HL-60/S4 treated with phorbol 12-myristate 13-acetate at 8.2 ng/mL for 4 days and 3 days (cell line): Measurements from ENCODE around the gene HMGCS2.
"Not testable (repeated sequence)": the region's sequence is repeated elsewhere in the genome, so short reads cannot be mapped to it uniquely, and the experiment has no call there.

Experiments used
- in situ Hi-C: fragments of 300-500 bp; cut with MboI; formaldehyde crosslinking; loops from 2 replicates; pipeline ENCODE4 v1.15.0; 2022; ENCODE audit warnings: low sequenced_read_pairs

HMGCS2 gene

GRCh38 chr1:119790451-119791198 lies 21.9 kb upstream of the HMGCS2 start:
- in situ Hi-C loops, result no loop called here

GRCh38 chr1:119787776-119788175 lies 19.1 kb upstream of the HMGCS2 start:
- in situ Hi-C loops, result no loop called here

GRCh38 chr1:119786473-119787050 lies 17.9 kb upstream of the HMGCS2 start:
- in situ Hi-C loops, result not testable (repeated sequence)

GRCh38 chr1:119786046-119786445 lies 17.3 kb upstream of the HMGCS2 start:
- in situ Hi-C loops, result not testable (repeated sequence)

GRCh38 chr1:119784191-119784781 lies 15.6 kb upstream of the HMGCS2 start:
- in situ Hi-C loops, result no loop called here

- in situ Hi-C loops, result no loop called here
These were observed 14.9 kb upstream of the HMGCS2 start for GRCh38 chr1:119783354-119784185.

GRCh38 chr1:119782631-119783325 lies 14.1 kb upstream of the HMGCS2 start:
- in situ Hi-C loops, result no loop called here

- in situ Hi-C loops, result no loop called here
These were observed 12.9 kb upstream of the HMGCS2 start for GRCh38 chr1:119781434-119782210.

GRCh38 chr1:119779869-119780356 lies 11.2 kb upstream of the HMGCS2 start:
- in situ Hi-C loops, result no loop called here

GRCh38 chr1:119778886-119779560 lies 10.3 kb upstream of the HMGCS2 start:
- in situ Hi-C loops, result no loop called here

- in situ Hi-C loops, result no loop called here
These were observed 9.7 kb upstream of the HMGCS2 start for GRCh38 chr1:119778359-119778758.

GRCh38 chr1:119774746-119775490 lies 6.2 kb upstream of the HMGCS2 start:
- in situ Hi-C loops, result no loop called here

GRCh38 chr1:119773711-119774241 lies 5.1 kb upstream of the HMGCS2 start:
- in situ Hi-C loops, result no loop called here

GRCh38 chr1:119772298-119772697 lies 3.6 kb upstream of the HMGCS2 start:
- in situ Hi-C loops, result no loop called here

GRCh38 chr1:119771770-119772169 lies 3.1 kb upstream of the HMGCS2 start:
- in situ Hi-C loops, result no loop called here

GRCh38 chr1:119771016-119771415 lies 2.3 kb upstream of the HMGCS2 start:
- in situ Hi-C loops, result no loop called here

GRCh38 chr1:119767486-119767885 lies 1.2 kb downstream of the HMGCS2 start:
- in situ Hi-C loops, result no loop called here

GRCh38 chr1:119766374-119766794 lies 2.3 kb downstream of the HMGCS2 start:
- in situ Hi-C loops, result no loop called here
